ENCODE data around the gene LY9. TPM values are rescaled to one million over a fixed set of nuclear protein-coding genes. Genes with fewer than 3 reads are reported as not detected.

LY9 gene
- polyA plus RNA-seq, 2 of the 4 experiments (the other 2 are of a cell fraction): 0.05 to 0.19 TPM

DNA sequence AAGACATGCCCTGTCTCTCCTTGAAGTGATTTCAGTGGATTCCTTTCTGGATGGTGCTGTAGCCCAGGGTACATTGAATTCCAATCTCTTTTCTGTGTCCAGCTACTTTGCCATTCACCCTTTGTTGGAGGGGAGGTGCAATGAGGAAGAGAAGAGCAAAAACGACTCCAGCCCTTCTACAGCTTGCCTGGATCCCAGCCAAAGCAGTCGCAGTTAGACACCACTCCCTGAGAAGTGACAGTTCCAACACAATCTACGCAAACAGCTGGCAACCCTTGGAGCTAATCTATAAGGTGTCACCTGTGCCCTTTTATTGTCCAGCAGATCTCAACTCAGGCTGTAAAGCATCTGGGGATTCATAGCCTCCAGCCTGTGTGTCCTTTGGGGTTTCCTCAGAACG lies 62.1 kb downstream of the LY9 start:
- Histone ChIP-seq H3K9me3 (no peaks in the 10 kb centered on the region; the same call in 2 of the 3 replicates), H3K4me2 (no peak overlapping the region), H3K4me3 (no peak overlapping the region), H3K4me1 (no peaks in the 10 kb centered on the region), H3K27ac (no peak overlapping the region)
- CTCF ChIA-PET: interaction anchor here (1.3 kb wide), 1 partner anchor 12 kb away, joined by 3 read pairs; no protein-coding TSS in a partner anchor
- 50% methylated on average over 4 of the region's 4 CpGs for WGBS (ENCODE audit: missing lambda C conversion rate)
- no peak for DNase-seq (ENCODE audit: low read depth in 1 of 2, low spot score in 1 of 2)
- ATAC-seq: no peak
- TF ChIP-seq, protein P1, sequence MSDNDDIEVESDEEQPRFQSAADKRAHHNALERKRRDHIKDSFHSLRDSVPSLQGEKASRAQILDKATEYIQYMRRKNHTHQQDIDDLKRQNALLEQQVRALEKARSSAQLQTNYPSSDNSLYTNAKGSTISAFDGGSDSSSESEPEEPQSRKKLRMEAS (IDR thresholded peaks at IDR 0.05): no peak
- TF ChIP-seq NPAS2 (CRISPR knock-in tag; IDR thresholded peaks at IDR 0.05; ENCODE audit: borderline replicate concordance) (no peak), CHD2 (IDR thresholded peaks at IDR 0.05; ENCODE audit: low read length, partially characterized antibody) (no peak)
- POLR2A ChIA-PET: no interaction called here
- FAIRE-seq: no peak

DNA sequence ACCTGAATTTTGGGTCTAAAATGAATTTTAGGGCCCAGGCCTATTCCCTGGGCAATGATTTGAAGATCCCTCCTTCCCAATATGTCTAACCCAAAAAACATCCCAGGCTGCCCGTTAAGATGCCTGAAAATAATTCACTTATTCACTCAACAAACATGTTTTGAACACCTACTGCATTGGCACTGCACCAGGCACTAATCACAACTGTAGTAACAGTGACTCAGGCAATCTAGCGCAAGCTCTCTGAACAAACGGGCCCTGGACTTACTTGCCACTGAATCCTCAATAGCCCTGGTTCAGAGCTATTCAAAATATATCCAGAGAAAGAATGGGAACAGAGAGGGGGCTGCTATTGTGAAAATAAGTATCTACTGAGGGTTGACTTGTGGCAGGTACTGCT lies 62.5 kb downstream of the LY9 start:
- ChIA-PET POLR2A (no interaction called here), CTCF (interaction anchor here (0.6 to 1.3 kb wide), 3 partner anchors 9 to 135 kb away, joined by 3 read pairs; no protein-coding TSS in a partner anchor)
- no peaks in the 10 kb centered on the region for H3K9me3 ChIP-seq
- TF ChIP-seq, protein P2, sequence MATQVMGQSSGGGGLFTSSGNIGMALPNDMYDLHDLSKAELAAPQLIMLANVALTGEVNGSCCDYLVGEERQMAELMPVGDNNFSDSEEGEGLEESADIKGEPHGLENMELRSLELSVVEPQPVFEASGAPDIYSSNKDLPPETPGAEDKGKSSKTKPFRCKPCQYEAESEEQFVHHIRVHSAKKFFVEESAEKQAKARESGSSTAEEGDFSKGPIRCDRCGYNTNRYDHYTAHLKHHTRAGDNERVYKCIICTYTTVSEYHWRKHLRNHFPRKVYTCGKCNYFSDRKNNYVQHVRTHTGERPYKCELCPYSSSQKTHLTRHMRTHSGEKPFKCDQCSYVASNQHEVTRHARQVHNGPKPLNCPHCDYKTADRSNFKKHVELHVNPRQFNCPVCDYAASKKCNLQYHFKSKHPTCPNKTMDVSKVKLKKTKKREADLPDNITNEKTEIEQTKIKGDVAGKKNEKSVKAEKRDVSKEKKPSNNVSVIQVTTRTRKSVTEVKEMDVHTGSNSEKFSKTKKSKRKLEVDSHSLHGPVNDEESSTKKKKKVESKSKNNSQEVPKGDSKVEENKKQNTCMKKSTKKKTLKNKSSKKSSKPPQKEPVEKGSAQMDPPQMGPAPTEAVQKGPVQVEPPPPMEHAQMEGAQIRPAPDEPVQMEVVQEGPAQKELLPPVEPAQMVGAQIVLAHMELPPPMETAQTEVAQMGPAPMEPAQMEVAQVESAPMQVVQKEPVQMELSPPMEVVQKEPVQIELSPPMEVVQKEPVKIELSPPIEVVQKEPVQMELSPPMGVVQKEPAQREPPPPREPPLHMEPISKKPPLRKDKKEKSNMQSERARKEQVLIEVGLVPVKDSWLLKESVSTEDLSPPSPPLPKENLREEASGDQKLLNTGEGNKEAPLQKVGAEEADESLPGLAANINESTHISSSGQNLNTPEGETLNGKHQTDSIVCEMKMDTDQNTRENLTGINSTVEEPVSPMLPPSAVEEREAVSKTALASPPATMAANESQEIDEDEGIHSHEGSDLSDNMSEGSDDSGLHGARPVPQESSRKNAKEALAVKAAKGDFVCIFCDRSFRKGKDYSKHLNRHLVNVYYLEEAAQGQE (IDR thresholded peaks at IDR 0.05): no peak
- no peak for TF ChIP-seq CHD2 (IDR thresholded peaks at IDR 0.05; ENCODE audit: low read length, partially characterized antibody)
- TF ChIP-seq NPAS2 (CRISPR knock-in tag; IDR thresholded peaks at IDR 0.05; ENCODE audit: borderline replicate concordance): no peak
- TF ChIP-seq ZC3H11A (IDR thresholded peaks at IDR 0.05): no peak
- TF ChIP-seq GATA3 (IDR thresholded peaks at IDR 0.05; ENCODE audit: borderline replicate concordance): no peak
- no peak for TF ChIP-seq RNF2 (IDR thresholded peaks at IDR 0.05; ENCODE audit: borderline replicate concordance, low read depth)
- no peak for TF ChIP-seq POLR2A (IDR thresholded peaks at IDR 0.05; ENCODE audit: low read length)
- TF ChIP-seq, protein P3, sequence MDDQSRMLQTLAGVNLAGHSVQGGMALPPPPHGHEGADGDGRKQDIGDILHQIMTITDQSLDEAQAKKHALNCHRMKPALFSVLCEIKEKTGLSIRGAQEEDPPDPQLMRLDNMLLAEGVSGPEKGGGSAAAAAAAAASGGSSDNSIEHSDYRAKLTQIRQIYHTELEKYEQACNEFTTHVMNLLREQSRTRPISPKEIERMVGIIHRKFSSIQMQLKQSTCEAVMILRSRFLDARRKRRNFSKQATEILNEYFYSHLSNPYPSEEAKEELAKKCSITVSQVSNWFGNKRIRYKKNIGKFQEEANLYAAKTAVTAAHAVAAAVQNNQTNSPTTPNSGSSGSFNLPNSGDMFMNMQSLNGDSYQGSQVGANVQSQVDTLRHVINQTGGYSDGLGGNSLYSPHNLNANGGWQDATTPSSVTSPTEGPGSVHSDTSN (IDR thresholded peaks at IDR 0.05): no peak
- TF ChIP-seq, protein P4, sequence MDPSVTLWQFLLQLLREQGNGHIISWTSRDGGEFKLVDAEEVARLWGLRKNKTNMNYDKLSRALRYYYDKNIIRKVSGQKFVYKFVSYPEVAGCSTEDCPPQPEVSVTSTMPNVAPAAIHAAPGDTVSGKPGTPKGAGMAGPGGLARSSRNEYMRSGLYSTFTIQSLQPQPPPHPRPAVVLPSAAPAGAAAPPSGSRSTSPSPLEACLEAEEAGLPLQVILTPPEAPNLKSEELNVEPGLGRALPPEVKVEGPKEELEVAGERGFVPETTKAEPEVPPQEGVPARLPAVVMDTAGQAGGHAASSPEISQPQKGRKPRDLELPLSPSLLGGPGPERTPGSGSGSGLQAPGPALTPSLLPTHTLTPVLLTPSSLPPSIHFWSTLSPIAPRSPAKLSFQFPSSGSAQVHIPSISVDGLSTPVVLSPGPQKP (IDR thresholded peaks at IDR 0.05; ENCODE audit: low read depth, low read length): no peak
- no peak for TF ChIP-seq BHLHE40 (IDR thresholded peaks at IDR 0.05; ENCODE audit: low read depth, low read length)
- TF ChIP-seq FOSL2 (IDR thresholded peaks at IDR 0.05): no peak
- no peak for TF ChIP-seq FOSL2 (CRISPR knock-in tag; IDR thresholded peaks at IDR 0.05)
- no peak for TF ChIP-seq FOSB (CRISPR knock-in tag; IDR thresholded peaks at IDR 0.05)
- TF ChIP-seq POLR2AphosphoS2 (conservative IDR thresholded peaks at IDR 0.05; ENCODE audit: low read length): no peak
- no peak for TF ChIP-seq ZFP36 (IDR thresholded peaks at IDR 0.05; ENCODE audit: borderline replicate concordance, partially characterized antibody)
- no peak for TF ChIP-seq CEBPB (IDR thresholded peaks at IDR 0.05)
- no peak for TF ChIP-seq MAZ (IDR thresholded peaks at IDR 0.05; ENCODE audit: borderline replicate concordance, low read depth, low read length)
- TF ChIP-seq HDAC2 (IDR thresholded peaks at IDR 0.05): no peak
- no peak for TF ChIP-seq MAFK (IDR thresholded peaks at IDR 0.05; ENCODE audit: partially characterized antibody)
- TF ChIP-seq HEYL (CRISPR knock-in tag; IDR thresholded peaks at IDR 0.05): no peak
- 46% methylated on average over 3 of the region's 3 CpGs for WGBS (ENCODE audit: missing lambda C conversion rate)
- H3K4me3 ChIP-seq: no peak overlapping the region
- FAIRE-seq (no peak), DNase-seq (ENCODE audit: low read depth in 1 of 2, low spot score in 1 of 2) (no peak), ATAC-seq (no peak)
- H3K4me1 ChIP-seq: no peaks in the 10 kb centered on the region
- no peak overlapping the region for H3K27ac ChIP-seq
- H3K4me2 ChIP-seq: no peak overlapping the region
